Vagina (tissue), 2 donors: ENCODE data around the gene PTBP1. TPM values are rescaled to one million over a fixed set of nuclear protein-coding genes. Genes with fewer than 3 reads are reported as not detected.

Experiments
- DNase-seq, 2 donors: peaks; one replicate each; pipeline ENCODE4 v3.0.0-alpha.2; 2017; ENCODE audit errors: extremely low spot score in 2 of 2
- H3K27ac ChIP-seq: fragments of 200-600 bp; sonication (generic); one replicate; pipeline ENCODE4 v1.5.1; 2019
- H3K27me3 ChIP-seq: fragments of 200-600 bp; sonication (generic); one replicate; pipeline ENCODE4 v1.5.1; 2019
- H3K36me3 ChIP-seq, 2 donors: fragments of 200-600 bp; sonication (generic); one replicate each; pipeline ENCODE4 v1.5.1; 2017 to 2019
- H3K4me1 ChIP-seq: fragments of 200-600 bp; sonication (generic); one replicate; pipeline ENCODE4 v1.5.1; 2019
- H3K4me3 ChIP-seq, 2 donors: fragments of 200-600 bp; sonication (generic); 1 replicate in 1 of 2; 2 replicates in 1 of 2; pipeline ENCODE4 v1.5.1; 2016 to 2019
- H3K9me3 ChIP-seq: fragments of 200-600 bp; sonication (generic); one replicate; pipeline ENCODE4 v1.5.1; 2019
- POLR2A ChIP-seq, 2 donors: fragments of 450-650 bp; IDR thresholded peaks; one replicate each; pipeline ENCODE4 v1.6.1; 2017; ENCODE audit warnings: antibody characterized with exemption in 2 of 2, mild to moderate bottlenecking in 2 of 2, moderate library complexity in 2 of 2
- POLR2AphosphoS5 ChIP-seq, 2 donors: sonication (generic); formaldehyde crosslinking; IDR thresholded peaks; one replicate each; pipeline ENCODE4 v1.9.0; 2017; ENCODE audit warnings: antibody characterized with exemption in 2 of 2, mild to moderate bottlenecking in 2 of 2, low read depth in 1 of 2; ENCODE audit not compliant: insufficient read depth in 1 of 2
- intact Hi-C: fragments of 100-400 bp; cut with DNase I; formaldehyde crosslinking; loops from one replicate; pipeline ENCODE4 v1.15.1; 2023
- total RNA-seq: library from RNA; depleted of rRNA; stranded (reverse); fragments of >200 nt; gene quantifications from one replicate; pipeline ENCODE4 v1.2.3, GENCODE V29; 2016
- TF ChIP-seq, protein P1 (sequence below), 3 experiments: fragments of 450-650 bp in 2 of 3; fragments of 200-600 bp in 1 of 3; sonication (generic) in 1 of 3; IDR thresholded peaks; one replicate each; pipeline ENCODE4 v1.5.1; 2017 to 2019; ENCODE audit warnings: antibody characterized with exemption in 3 of 3, mild to moderate bottlenecking in 2 of 3, moderate library complexity in 2 of 3

PTBP1 gene
- total RNA-seq, 1 donor from 2014 or later, result 230 TPM

DNA sequence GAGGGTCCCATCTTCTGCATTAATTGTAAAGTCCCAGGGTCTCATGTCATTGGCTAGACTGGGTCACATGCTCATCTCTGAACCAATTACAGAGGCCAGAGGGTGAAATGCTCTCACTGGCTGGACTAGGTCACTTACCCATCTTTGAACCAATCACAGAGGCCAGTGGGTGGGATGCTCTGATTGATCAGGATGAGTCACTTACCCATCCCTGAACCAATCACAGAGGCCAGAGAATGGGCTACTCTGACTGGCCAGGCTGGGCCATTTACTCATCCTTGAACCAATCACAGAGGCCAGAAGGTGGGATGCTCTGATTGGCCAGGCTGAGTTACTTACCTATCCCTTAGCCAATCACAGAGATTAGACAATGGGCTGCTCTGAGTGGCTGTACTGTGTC is 41.0 kb upstream of the PTBP1 start:
- Histone ChIP-seq H3K9me3 (peaks cover 3% of the 10 kb centered on the region), H3K4me3 (no peak overlapping the region), H3K27me3 (no peaks in the 10 kb centered on the region), H3K27ac (no peak overlapping the region), H3K4me1 (peaks cover 17% of the 10 kb centered on the region), H3K36me3 (no peaks in the 10 kb centered on the region)
- TF ChIP-seq, protein P1, sequence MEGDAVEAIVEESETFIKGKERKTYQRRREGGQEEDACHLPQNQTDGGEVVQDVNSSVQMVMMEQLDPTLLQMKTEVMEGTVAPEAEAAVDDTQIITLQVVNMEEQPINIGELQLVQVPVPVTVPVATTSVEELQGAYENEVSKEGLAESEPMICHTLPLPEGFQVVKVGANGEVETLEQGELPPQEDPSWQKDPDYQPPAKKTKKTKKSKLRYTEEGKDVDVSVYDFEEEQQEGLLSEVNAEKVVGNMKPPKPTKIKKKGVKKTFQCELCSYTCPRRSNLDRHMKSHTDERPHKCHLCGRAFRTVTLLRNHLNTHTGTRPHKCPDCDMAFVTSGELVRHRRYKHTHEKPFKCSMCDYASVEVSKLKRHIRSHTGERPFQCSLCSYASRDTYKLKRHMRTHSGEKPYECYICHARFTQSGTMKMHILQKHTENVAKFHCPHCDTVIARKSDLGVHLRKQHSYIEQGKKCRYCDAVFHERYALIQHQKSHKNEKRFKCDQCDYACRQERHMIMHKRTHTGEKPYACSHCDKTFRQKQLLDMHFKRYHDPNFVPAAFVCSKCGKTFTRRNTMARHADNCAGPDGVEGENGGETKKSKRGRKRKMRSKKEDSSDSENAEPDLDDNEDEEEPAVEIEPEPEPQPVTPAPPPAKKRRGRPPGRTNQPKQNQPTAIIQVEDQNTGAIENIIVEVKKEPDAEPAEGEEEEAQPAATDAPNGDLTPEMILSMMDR (IDR thresholded peaks at IDR 0.05), result no peak
- TF ChIP-seq POLR2A (IDR thresholded peaks at IDR 0.05) (no peak), POLR2AphosphoS5 (IDR thresholded peaks at IDR 0.05; ENCODE audit: insufficient read depth in 1 of 2, low read depth in 1 of 2) (no peak)
- intact Hi-C loops, result no loop called here
- no peak for DNase-seq

DNA sequence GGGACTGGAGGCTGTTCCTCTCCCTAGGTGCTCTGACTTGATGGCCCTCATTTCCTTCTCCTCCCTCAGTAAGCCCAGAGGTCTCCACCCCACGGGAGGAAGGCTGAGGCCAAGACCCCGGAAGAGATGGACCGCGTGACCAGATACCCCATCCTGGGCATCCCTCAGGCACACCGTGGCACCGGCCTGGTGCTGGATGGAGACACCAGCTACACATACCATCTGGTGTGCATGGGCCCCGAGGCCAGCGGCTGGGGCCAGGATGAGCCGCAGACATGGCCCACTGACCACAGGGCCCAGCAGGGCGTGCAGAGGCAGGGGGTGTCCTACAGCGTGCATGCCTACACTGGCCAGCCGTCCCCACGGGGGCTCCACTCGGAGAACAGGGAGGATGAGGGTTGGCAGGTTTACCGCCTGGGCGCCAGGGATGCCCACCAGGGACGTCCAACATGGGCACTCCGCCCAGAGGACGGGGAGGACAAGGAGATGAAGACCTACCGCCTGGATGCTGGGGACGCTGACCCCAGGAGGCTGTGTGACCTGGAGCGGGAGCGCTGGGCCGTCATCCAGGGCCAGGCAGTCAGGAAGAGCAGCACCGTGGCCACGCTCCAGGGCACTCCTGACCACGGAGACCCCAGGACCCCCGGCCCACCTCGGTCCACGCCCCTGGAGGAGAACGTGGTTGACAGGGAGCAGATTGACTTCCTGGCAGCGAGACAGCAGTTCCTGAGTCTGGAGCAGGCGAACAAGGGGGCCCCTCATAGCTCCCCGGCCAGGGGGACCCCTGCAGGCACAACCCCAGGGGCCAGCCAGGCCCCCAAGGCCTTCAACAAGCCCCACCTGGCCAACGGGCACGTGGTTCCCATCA is 40.2 kb upstream of the PTBP1 start:
- TF ChIP-seq POLR2AphosphoS5 (IDR thresholded peaks at IDR 0.05; ENCODE audit: insufficient read depth in 1 of 2, low read depth in 1 of 2), result no peak
- TF ChIP-seq, protein P1 (IDR thresholded peaks at IDR 0.05), result no peak
- no peak for TF ChIP-seq POLR2A (IDR thresholded peaks at IDR 0.05)
- H3K9me3 ChIP-seq, result peaks cover 3% of the 10 kb centered on the region
- no peaks in the 10 kb centered on the region for H3K27me3 ChIP-seq
- H3K4me3 ChIP-seq, result no peak overlapping the region
- intact Hi-C loops, result no loop called here
- H3K27ac ChIP-seq, result no peak overlapping the region
- no peaks in the 10 kb centered on the region for H3K36me3 ChIP-seq
- no peak for DNase-seq
- peaks cover 10% of the 10 kb centered on the region for H3K4me1 ChIP-seq

DNA sequence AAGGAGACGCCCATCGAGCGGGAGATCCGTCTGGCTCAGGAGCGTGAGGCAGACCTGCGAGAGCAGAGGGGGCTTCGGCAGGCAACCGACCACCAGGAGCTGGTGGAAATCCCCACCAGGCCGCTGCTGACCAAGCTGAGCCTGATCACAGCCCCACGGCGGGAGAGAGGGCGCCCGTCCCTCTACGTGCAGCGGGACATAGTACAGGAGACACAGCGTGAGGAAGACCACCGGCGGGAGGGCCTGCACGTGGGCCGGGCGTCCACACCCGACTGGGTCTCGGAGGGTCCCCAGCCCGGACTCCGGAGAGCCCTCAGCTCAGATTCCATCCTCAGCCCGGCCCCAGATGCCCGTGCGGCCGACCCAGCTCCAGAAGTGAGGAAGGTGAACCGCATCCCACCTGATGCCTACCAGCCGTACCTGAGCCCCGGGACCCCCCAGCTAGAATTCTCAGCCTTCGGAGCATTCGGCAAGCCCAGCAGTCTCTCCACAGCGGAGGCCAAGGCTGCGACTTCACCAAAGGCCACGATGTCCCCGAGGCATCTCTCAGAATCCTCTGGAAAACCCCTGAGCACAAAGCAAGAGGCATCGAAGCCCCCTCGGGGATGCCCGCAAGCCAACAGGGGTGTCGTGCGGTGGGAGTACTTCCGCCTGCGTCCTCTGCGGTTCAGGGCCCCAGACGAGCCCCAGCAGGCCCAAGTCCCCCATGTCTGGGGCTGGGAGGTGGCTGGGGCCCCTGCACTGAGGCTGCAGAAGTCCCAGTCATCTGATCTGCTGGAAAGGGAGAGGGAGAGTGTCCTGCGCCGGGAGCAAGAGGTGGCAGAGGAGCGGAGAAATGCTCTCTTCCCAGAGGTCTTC is 39.2 kb upstream of the PTBP1 start:
- intact Hi-C loops, result no loop called here

DNA sequence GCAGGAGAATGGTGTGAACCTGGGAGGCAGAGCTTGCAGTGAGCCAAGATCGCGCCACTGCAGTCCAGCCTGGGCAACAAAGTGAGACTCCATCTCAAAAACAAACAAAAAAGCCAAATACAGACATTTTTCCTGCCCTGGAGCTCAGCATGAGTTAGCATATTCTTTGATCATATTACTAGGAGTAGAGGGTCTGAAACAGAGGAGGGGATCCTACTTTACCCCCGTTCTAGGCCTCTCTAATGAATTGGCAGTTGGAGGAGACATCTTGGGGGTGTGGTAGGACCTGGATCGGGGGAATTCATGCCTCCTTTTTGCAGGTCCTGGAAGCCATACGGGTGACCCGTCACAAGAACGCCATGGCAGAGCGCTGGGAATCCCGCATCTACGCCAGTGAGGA is 34.1 kb upstream of the PTBP1 start:
- DNase-seq, result no peak
- H3K27ac ChIP-seq, result no peak overlapping the region
- TF ChIP-seq, protein P1 (IDR thresholded peaks at IDR 0.05), result no peak
- TF ChIP-seq POLR2AphosphoS5 (IDR thresholded peaks at IDR 0.05; ENCODE audit: insufficient read depth in 1 of 2, low read depth in 1 of 2) (no peak), POLR2A (IDR thresholded peaks at IDR 0.05) (no peak)
- H3K4me3 ChIP-seq, result no peak overlapping the region
- no peaks in the 10 kb centered on the region for H3K36me3 ChIP-seq
- no peaks in the 10 kb centered on the region for H3K27me3 ChIP-seq
- no peaks in the 10 kb centered on the region for H3K4me1 ChIP-seq
- intact Hi-C loops, result no loop called here
- peaks cover 3% of the 10 kb centered on the region for H3K9me3 ChIP-seq

More for the DNA sequence above, 39.2 kb upstream of the PTBP1 start:
- Histone ChIP-seq H3K27me3 (no peaks in the 10 kb centered on the region), H3K9me3 (peaks cover 3% of the 10 kb centered on the region), H3K36me3 (no peaks in the 10 kb centered on the region), H3K4me3 (no peak overlapping the region), H3K27ac (no peak overlapping the region), H3K4me1 (no peaks in the 10 kb centered on the region)
- no peak for DNase-seq
- TF ChIP-seq POLR2AphosphoS5 (IDR thresholded peaks at IDR 0.05; ENCODE audit: insufficient read depth in 1 of 2, low read depth in 1 of 2), result no peak
- no peak for TF ChIP-seq POLR2A (IDR thresholded peaks at IDR 0.05)
- TF ChIP-seq, protein P1 (IDR thresholded peaks at IDR 0.05), result no peak
